HG03159 (cell line): ENCODE data around the gene DAB2IP.

Experiments used
- ATAC-seq: cut with Tn5 transposase; IDR thresholded peaks from one replicate; pipeline ENCODE4 v1.9.1; 2021; ENCODE audit warnings: mild to moderate bottlenecking, moderate library complexity; ENCODE audit not compliant: unreplicated experiment

DAB2IP gene

GRCh38 chr9:121827251-121827967 is 176.0 kb downstream of the DAB2IP start:
- no peak for ATAC-seq

GRCh38 chr9:121830441-121831140 is 179.2 kb downstream of the DAB2IP start:
- no peak for ATAC-seq

GRCh38 chr9:121831869-121832268 is 180.4 kb downstream of the DAB2IP start:
- ATAC-seq = no peak

- ATAC-seq = no peak
Observed at GRCh38 chr9:121833061-121833460, 181.6 kb downstream of the DAB2IP start.
